HepG2 (cell line): Measurements from ENCODE around the gene ABHD6. TPM values are rescaled to one million over a fixed set of nuclear protein-coding genes. Genes with fewer than 3 reads are reported as not detected.

Source experiments
- BCL6 ChIP-seq: IDR thresholded peaks from 2 replicates; pipeline ENCODE4 v1.6.1; 2016; ENCODE audit warnings: missing genetic modification reagents, missing compliant biosample characterization
- EED ChIP-seq: sonication (generic); formaldehyde crosslinking; IDR thresholded peaks from 2 replicates; pipeline ENCODE4 v1.5.0; 2020; ENCODE audit warnings: mild to moderate bottlenecking, missing genetic modification reagents
- FOXK1 ChIP-seq: sonication (generic); formaldehyde crosslinking; IDR thresholded peaks from 2 replicates; pipeline ENCODE4 v1.4.0; 2020; ENCODE audit warnings: low read depth, missing genetic modification reagents, borderline replicate concordance
- HDAC1 ChIP-seq: sonication (generic); formaldehyde crosslinking; IDR thresholded peaks from 2 replicates; pipeline ENCODE4 v1.5.1; 2020; ENCODE audit warnings: mild to moderate bottlenecking, missing genetic modification reagents
- HNF4G ChIP-seq, 2 experiments: sonication (generic) in 1 of 2; formaldehyde crosslinking in 1 of 2; IDR thresholded peaks; 2 replicates each; pipeline versions ENCODE4 v1.4.0 to v1.6.1; 2011 to 2020; ENCODE audit warnings: borderline replicate concordance in 2 of 2, low read depth in 2 of 2, mild to moderate bottlenecking in 2 of 2, low read length in 1 of 2, missing genetic modification reagents in 1 of 2, moderate library complexity in 1 of 2
- ONECUT2 ChIP-seq: sonication (generic); formaldehyde crosslinking; IDR thresholded peaks from 2 replicates; pipeline ENCODE4 v1.4.0; 2020; ENCODE audit warnings: missing genetic modification reagents
- ZEB1 ChIP-seq: IDR thresholded peaks from 2 replicates; pipeline ENCODE4 v1.6.1; 2012; ENCODE audit warnings: mild to moderate bottlenecking, low read depth, inconsistent platforms; ENCODE audit not compliant: insufficient replicate concordance
- ZFP36L1 ChIP-seq: sonication (generic); formaldehyde crosslinking; IDR thresholded peaks from 2 replicates; pipeline ENCODE4 v1.8.0; 2022; ENCODE audit warnings: mild to moderate bottlenecking, missing genetic modification reagents, moderate library complexity
- ZFP41 ChIP-seq: sonication (generic); formaldehyde crosslinking; IDR thresholded peaks from 2 replicates; pipeline ENCODE4 v1.4.0; 2020; ENCODE audit warnings: mild to moderate bottlenecking, missing genetic modification reagents, borderline replicate concordance
- ZNF225 ChIP-seq: sonication (generic); formaldehyde crosslinking; IDR thresholded peaks from 2 replicates; pipeline ENCODE4 v1.4.0; 2020; ENCODE audit warnings: mild to moderate bottlenecking, missing genetic modification reagents
- ZNF629 ChIP-seq: sonication (generic); formaldehyde crosslinking; conservative IDR thresholded peaks from 2 replicates; pipeline ENCODE4 v1.5.0; 2020; ENCODE audit warnings: missing genetic modification reagents
- ZNF83 ChIP-seq: sonication (generic); formaldehyde crosslinking; IDR thresholded peaks from 2 replicates; pipeline ENCODE4 v1.4.0; 2020; ENCODE audit warnings: missing genetic modification reagents, mild to moderate bottlenecking, borderline replicate concordance
- polyA plus RNA-seq, 8 experiments: library from polyadenylated mRNA; depleted of rRNA in 3 of 8; stranded (reverse) in 7 of 8; unstranded in 1 of 8; fragments of >200 nt; fragmentation: Illumina TruSeq in 4 of 8; extraction: Trizol in 4 of 8; gene quantifications; 2 replicates each; pipeline versions ENCODE4 v1.2.1 to v1.2.3, GENCODE V29; 2011 to 2016; ENCODE audit warnings: low read depth in 4 of 8, missing spikeins in 1 of 8, mixed read lengths in 1 of 8; ENCODE audit not compliant: insufficient read depth in 1 of 8
- total RNA-seq, 5 experiments: library from RNA; depleted of rRNA; stranded (reverse); fragments of >200 nt; fragmentation: Illumina TruSeq; extraction: Trizol; gene quantifications; 2 replicates each; pipeline ENCODE4 v1.2.3, GENCODE V29; 2016; ENCODE audit warnings: low read depth in 1 of 5
- TF ChIP-seq, protein P1 (sequence below): sonication (generic); IDR thresholded peaks from 2 replicates; pipeline ENCODE4 v1.6.1; 2016; ENCODE audit warnings: low read depth, borderline replicate concordance
- TF ChIP-seq, protein P2 (sequence below): sonication (generic); formaldehyde crosslinking; conservative IDR thresholded peaks from 2 replicates; pipeline ENCODE4 v1.4.0; 2020; ENCODE audit warnings: mild to moderate bottlenecking, missing genetic modification reagents, moderate library complexity
- TF ChIP-seq, protein P3 (sequence below): sonication (generic); formaldehyde crosslinking; IDR thresholded peaks from 2 replicates; pipeline ENCODE4 v1.8.1; 2023; ENCODE audit warnings: missing genetic modification reagents, mild to moderate bottlenecking, borderline replicate concordance
- TF ChIP-seq, protein P4 (sequence below): sonication (generic); formaldehyde crosslinking; IDR thresholded peaks from 2 replicates; pipeline ENCODE4 v1.8.1; 2022; ENCODE audit warnings: low read depth, mild to moderate bottlenecking, missing genetic modification reagents
- TF ChIP-seq, protein P5 (sequence below): sonication (generic); formaldehyde crosslinking; IDR thresholded peaks from 2 replicates; pipeline ENCODE4 v1.4.0; 2020; ENCODE audit warnings: missing genetic modification reagents

The ABHD6 gene
- total and polyA plus RNA-seq, 2 of the 13 experiments (the other 11 are each of a cell fraction or from before 2014, with no cell fraction given): 9.0 to 17.2 TPM

DNA sequence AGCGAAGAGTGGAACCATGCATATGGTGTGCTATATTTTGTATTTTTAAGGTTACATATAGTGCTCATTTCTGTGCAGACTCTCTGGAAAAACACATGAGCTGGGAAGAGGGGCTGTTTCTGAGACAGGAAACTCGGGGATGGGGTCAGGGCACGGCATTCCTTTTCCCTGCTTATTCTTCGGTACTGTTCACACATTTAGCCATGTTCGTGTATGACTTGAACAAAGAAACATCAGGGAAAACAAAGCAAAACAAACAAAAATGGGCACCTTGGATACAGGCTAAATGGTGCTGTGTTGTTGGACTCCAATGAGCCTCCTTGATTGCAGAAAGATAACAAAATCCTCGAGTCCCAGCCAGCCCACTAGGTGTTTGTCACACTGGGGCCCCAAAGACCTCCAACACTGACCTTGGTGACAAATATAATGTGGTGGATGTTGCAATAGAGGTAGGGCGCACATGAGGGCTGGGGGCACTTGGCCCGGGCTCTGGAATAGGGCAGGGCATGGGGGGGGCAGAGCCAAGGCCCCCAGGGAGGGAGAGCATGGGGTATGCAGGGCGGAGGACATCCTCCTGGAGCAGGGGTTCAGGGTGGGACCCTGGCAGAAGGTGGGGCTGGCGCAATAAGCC is 46.1 kb upstream of the ABHD6 start (continued):
- TF ChIP-seq, protein P1, sequence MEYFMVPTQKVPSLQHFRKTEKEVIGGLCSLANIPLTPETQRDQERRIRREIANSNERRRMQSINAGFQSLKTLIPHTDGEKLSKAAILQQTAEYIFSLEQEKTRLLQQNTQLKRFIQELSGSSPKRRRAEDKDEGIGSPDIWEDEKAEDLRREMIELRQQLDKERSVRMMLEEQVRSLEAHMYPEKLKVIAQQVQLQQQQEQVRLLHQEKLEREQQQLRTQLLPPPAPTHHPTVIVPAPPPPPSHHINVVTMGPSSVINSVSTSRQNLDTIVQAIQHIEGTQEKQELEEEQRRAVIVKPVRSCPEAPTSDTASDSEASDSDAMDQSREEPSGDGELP: no peak
- TF ChIP-seq, protein P2, sequence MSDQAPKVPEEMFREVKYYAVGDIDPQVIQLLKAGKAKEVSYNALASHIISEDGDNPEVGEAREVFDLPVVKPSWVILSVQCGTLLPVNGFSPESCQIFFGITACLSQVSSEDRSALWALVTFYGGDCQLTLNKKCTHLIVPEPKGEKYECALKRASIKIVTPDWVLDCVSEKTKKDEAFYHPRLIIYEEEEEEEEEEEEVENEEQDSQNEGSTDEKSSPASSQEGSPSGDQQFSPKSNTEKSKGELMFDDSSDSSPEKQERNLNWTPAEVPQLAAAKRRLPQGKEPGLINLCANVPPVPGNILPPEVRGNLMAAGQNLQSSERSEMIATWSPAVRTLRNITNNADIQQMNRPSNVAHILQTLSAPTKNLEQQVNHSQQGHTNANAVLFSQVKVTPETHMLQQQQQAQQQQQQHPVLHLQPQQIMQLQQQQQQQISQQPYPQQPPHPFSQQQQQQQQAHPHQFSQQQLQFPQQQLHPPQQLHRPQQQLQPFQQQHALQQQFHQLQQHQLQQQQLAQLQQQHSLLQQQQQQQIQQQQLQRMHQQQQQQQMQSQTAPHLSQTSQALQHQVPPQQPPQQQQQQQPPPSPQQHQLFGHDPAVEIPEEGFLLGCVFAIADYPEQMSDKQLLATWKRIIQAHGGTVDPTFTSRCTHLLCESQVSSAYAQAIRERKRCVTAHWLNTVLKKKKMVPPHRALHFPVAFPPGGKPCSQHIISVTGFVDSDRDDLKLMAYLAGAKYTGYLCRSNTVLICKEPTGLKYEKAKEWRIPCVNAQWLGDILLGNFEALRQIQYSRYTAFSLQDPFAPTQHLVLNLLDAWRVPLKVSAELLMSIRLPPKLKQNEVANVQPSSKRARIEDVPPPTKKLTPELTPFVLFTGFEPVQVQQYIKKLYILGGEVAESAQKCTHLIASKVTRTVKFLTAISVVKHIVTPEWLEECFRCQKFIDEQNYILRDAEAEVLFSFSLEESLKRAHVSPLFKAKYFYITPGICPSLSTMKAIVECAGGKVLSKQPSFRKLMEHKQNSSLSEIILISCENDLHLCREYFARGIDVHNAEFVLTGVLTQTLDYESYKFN (CRISPR knock-in tag): peak; percentile 85
- no peak for TF ChIP-seq EED
- no peak for TF ChIP-seq ZFP41
- peak; percentile 98 for TF ChIP-seq BCL6 (CRISPR knock-in tag)
- TF ChIP-seq HDAC1 (CRISPR knock-in tag): peak; percentile 77
- TF ChIP-seq ZNF629 (CRISPR knock-in tag): no peak
- no peak for TF ChIP-seq ONECUT2 (CRISPR knock-in tag)
- TF ChIP-seq HNF4G (IDR thresholded peaks at IDR 0.05; ENCODE audit: borderline replicate concordance, low read depth, low read length): 0 out of 2 replicates have a peak, but pooled peaks have one; percentile 6
- TF ChIP-seq HNF4G (CRISPR knock-in tag; IDR thresholded peaks at IDR 0.05; ENCODE audit: borderline replicate concordance, low read depth): no peak
- TF ChIP-seq, protein P3, sequence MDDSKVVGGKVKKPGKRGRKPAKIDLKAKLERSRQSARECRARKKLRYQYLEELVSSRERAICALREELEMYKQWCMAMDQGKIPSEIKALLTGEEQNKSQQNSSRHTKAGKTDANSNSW (CRISPR knock-in tag): no peak
- TF ChIP-seq, protein P4, sequence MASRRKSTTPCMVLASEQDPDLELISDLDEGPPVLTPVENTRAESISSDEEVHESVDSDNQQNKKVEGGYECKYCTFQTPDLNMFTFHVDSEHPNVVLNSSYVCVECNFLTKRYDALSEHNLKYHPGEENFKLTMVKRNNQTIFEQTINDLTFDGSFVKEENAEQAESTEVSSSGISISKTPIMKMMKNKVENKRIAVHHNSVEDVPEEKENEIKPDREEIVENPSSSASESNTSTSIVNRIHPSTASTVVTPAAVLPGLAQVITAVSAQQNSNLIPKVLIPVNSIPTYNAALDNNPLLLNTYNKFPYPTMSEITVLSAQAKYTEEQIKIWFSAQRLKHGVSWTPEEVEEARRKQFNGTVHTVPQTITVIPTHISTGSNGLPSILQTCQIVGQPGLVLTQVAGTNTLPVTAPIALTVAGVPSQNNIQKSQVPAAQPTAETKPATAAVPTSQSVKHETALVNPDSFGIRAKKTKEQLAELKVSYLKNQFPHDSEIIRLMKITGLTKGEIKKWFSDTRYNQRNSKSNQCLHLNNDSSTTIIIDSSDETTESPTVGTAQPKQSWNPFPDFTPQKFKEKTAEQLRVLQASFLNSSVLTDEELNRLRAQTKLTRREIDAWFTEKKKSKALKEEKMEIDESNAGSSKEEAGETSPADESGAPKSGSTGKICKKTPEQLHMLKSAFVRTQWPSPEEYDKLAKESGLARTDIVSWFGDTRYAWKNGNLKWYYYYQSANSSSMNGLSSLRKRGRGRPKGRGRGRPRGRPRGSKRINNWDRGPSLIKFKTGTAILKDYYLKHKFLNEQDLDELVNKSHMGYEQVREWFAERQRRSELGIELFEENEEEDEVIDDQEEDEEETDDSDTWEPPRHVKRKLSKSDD (CRISPR knock-in tag): no peak
- TF ChIP-seq, protein P5, sequence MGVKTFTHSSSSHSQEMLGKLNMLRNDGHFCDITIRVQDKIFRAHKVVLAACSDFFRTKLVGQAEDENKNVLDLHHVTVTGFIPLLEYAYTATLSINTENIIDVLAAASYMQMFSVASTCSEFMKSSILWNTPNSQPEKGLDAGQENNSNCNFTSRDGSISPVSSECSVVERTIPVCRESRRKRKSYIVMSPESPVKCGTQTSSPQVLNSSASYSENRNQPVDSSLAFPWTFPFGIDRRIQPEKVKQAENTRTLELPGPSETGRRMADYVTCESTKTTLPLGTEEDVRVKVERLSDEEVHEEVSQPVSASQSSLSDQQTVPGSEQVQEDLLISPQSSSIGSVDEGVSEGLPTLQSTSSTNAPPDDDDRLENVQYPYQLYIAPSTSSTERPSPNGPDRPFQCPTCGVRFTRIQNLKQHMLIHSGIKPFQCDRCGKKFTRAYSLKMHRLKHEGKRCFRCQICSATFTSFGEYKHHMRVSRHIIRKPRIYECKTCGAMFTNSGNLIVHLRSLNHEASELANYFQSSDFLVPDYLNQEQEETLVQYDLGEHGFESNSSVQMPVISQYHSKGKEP (CRISPR knock-in tag): no peak
- TF ChIP-seq ZNF83 (CRISPR knock-in tag): no peak
- no peak for TF ChIP-seq ZNF225 (CRISPR knock-in tag)
- TF ChIP-seq ZFP36L1: no peak
- peak; percentile 28 for TF ChIP-seq ZEB1
- peak; percentile 66; the same call in 1 of the 2 replicates for TF ChIP-seq FOXK1 (CRISPR knock-in tag)
